Measurements from ENCODE around the gene PPP2R2B.

Gene PPP2R2B

GRCh38 chr5:146680846-146681584, 197.5 kb downstream of the PPP2R2B start:
- H3K27ac ChIP-seq, result no peak overlapping the region
- TF ChIP-seq CTCF (IDR thresholded peaks at IDR 0.05), result no peak

GRCh38 chr5:146675636-146676035, 202.9 kb downstream of the PPP2R2B start:
- Histone ChIP-seq H3K36me3 (ENCODE audit: control insufficient read depth, insufficient read depth, low read length) (no peaks in the 10 kb centered on the region), H3K9ac (no peak overlapping the region), H3K4me2 (ENCODE audit: low read length) (no peak overlapping the region), H3K27me3 (ENCODE audit: control insufficient read depth, insufficient read depth, low read length) (no peaks in the 10 kb centered on the region), H3K9me3 (ENCODE audit: control insufficient read depth, low read length) (no peaks in the 10 kb centered on the region), H3K4me1 (peaks cover 6% of the 10 kb centered on the region), H3K4me3 (ENCODE audit: low read depth, low read length) (no peak overlapping the region), H3K27ac (no peak overlapping the region), H3K79me2 (no peaks in the 10 kb centered on the region), H2AFZ (no peak overlapping the region)
- no peak for TF ChIP-seq CTCF (IDR thresholded peaks at IDR 0.05)

More at GRCh38 chr5:146680846-146681584, 197.5 kb downstream of the PPP2R2B start:
- Histone ChIP-seq H3K9ac (no peak overlapping the region), H3K36me3 (ENCODE audit: control insufficient read depth, insufficient read depth, low read length) (no peaks in the 10 kb centered on the region), H3K9me3 (ENCODE audit: control insufficient read depth, low read length) (no peaks in the 10 kb centered on the region), H3K4me1 (peaks cover 17% of the 10 kb centered on the region), H3K79me2 (no peaks in the 10 kb centered on the region), H3K4me3 (ENCODE audit: low read depth, low read length) (no peak overlapping the region), H3K4me2 (ENCODE audit: low read length) (no peak overlapping the region), H3K27me3 (ENCODE audit: control insufficient read depth, insufficient read depth, low read length) (no peaks in the 10 kb centered on the region), H2AFZ (no peak overlapping the region)

GRCh38 chr5:146672866-146673265, 205.7 kb downstream of the PPP2R2B start:
- no peak overlapping the region for H3K4me3 ChIP-seq (ENCODE audit: low read depth, low read length)
- H2AFZ ChIP-seq, result no peak overlapping the region
- H3K4me1 ChIP-seq, result peaks cover 8% of the 10 kb centered on the region
- TF ChIP-seq CTCF (IDR thresholded peaks at IDR 0.05), result no peak
- no peaks in the 10 kb centered on the region for H3K79me2 ChIP-seq
- no peaks in the 10 kb centered on the region for H3K9me3 ChIP-seq (ENCODE audit: control insufficient read depth, low read length)
- H3K27ac ChIP-seq, result no peak overlapping the region
- no peak overlapping the region for H3K4me2 ChIP-seq (ENCODE audit: low read length)
- H3K27me3 ChIP-seq (ENCODE audit: control insufficient read depth, insufficient read depth, low read length), result no peaks in the 10 kb centered on the region
- H3K9ac ChIP-seq, result no peak overlapping the region
- no peaks in the 10 kb centered on the region for H3K36me3 ChIP-seq (ENCODE audit: control insufficient read depth, insufficient read depth, low read length)

- Histone ChIP-seq H3K9ac (no peak overlapping the region), H3K27me3 (ENCODE audit: control insufficient read depth, insufficient read depth, low read length) (no peaks in the 10 kb centered on the region), H3K4me3 (ENCODE audit: low read depth, low read length) (no peak overlapping the region), H3K27ac (no peak overlapping the region), H3K9me3 (ENCODE audit: control insufficient read depth, low read length) (no peaks in the 10 kb centered on the region), H2AFZ (no peak overlapping the region), H3K36me3 (ENCODE audit: control insufficient read depth, insufficient read depth, low read length) (no peaks in the 10 kb centered on the region), H3K4me2 (ENCODE audit: low read length) (no peak overlapping the region), H3K79me2 (no peaks in the 10 kb centered on the region), H3K4me1 (peaks cover 11% of the 10 kb centered on the region)
- no peak for TF ChIP-seq CTCF (IDR thresholded peaks at IDR 0.05)
Measured at GRCh38 chr5:146671561-146672295, 206.8 kb downstream of the PPP2R2B start.

Data from parathyroid adenoma (tissue), 2 donors.